HFFc6 (cell line): ENCODE results near the gene CLDN14. TPM values are rescaled to one million over a fixed set of nuclear protein-coding genes. Genes with fewer than 3 reads are reported as not detected.

Experiments used
- DNase-seq: peaks from one replicate; pipeline ENCODE4 v3.0.0-alpha.2; 2018
- H3K27ac Mint-ChIP-seq: 2 replicates; pipeline ENCODE4 v1.8.0; 2020; ENCODE audit warnings: mild to moderate bottlenecking, mixed read lengths
- H3K27me3 Mint-ChIP-seq: 2 replicates; pipeline ENCODE4 v1.8.0; 2021; ENCODE audit warnings: mild to moderate bottlenecking, moderate library complexity, mixed read lengths; ENCODE audit not compliant: insufficient read depth
- H3K36me3 Mint-ChIP-seq: 2 replicates; pipeline ENCODE4 v1.8.0; 2021; ENCODE audit warnings: low read depth, mixed read lengths
- H3K4me1 Mint-ChIP-seq: 2 replicates; pipeline ENCODE4 v1.8.0; 2020; ENCODE audit warnings: low read depth, mixed read lengths
- H3K4me3 Mint-ChIP-seq: 2 replicates; pipeline ENCODE4 v1.8.0; 2020; ENCODE audit warnings: mild to moderate bottlenecking, moderate library complexity, mixed read lengths
- H3K9me3 Mint-ChIP-seq: 2 replicates; pipeline ENCODE4 v1.8.0; 2020; ENCODE audit warnings: mild to moderate bottlenecking, mixed read lengths
- total RNA-seq, 6 experiments: library from RNA; stranded (reverse); fragmentation: NEBNext Ultra II Directional; extraction: Animal tissue kit (Norgen Biotek cat#: 25700); gene quantifications; 2 replicates in 1 of 6; 3 replicates in 5 of 6; pipeline ENCODE4 v1.2.3, GENCODE V29; 2021
- TF ChIP-seq, protein P1 (sequence below): fragments of 200-600 bp; sonication (generic); IDR thresholded peaks from 2 replicates; pipeline ENCODE4 v1.5.0; 2021; ENCODE audit warnings: antibody characterized with exemption, mild to moderate bottlenecking

CLDN14 gene
- total RNA-seq, 6 experiments from 2014 or later = 0.14 to 0.17 TPM; not detected in 4

DNA sequence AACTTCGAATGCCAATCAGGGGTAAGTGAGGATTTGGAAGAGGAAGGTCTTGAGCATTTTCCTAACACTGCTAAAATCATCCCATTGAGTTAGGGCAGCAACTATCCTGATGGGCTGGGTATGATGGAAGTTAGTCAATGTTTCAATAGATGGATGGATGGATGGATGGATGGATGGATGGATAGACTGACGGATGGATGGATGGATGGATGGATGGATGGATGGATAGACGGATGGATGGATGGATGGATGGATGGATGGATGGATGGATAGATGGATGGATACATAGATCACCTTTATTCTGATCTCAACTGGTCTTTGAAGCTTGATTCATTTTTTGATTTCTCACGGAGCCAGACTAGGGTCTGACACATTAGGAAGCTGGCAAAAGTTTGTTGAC lies 2.3 kb upstream of the CLDN14 start:
- TF ChIP-seq, protein P1, sequence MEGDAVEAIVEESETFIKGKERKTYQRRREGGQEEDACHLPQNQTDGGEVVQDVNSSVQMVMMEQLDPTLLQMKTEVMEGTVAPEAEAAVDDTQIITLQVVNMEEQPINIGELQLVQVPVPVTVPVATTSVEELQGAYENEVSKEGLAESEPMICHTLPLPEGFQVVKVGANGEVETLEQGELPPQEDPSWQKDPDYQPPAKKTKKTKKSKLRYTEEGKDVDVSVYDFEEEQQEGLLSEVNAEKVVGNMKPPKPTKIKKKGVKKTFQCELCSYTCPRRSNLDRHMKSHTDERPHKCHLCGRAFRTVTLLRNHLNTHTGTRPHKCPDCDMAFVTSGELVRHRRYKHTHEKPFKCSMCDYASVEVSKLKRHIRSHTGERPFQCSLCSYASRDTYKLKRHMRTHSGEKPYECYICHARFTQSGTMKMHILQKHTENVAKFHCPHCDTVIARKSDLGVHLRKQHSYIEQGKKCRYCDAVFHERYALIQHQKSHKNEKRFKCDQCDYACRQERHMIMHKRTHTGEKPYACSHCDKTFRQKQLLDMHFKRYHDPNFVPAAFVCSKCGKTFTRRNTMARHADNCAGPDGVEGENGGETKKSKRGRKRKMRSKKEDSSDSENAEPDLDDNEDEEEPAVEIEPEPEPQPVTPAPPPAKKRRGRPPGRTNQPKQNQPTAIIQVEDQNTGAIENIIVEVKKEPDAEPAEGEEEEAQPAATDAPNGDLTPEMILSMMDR = no peak
- Mint-ChIP-seq H3K27ac (no peak overlapping the region), H3K36me3 (no peaks in the 10 kb centered on the region), H3K9me3 (no peaks in the 10 kb centered on the region), H3K27me3 (no peaks in the 10 kb centered on the region; the same call in none of the 2 replicates), H3K4me1 (peaks cover 31% of the 10 kb centered on the region), H3K4me3 (no peak overlapping the region)
- no peak for DNase-seq

DNA sequence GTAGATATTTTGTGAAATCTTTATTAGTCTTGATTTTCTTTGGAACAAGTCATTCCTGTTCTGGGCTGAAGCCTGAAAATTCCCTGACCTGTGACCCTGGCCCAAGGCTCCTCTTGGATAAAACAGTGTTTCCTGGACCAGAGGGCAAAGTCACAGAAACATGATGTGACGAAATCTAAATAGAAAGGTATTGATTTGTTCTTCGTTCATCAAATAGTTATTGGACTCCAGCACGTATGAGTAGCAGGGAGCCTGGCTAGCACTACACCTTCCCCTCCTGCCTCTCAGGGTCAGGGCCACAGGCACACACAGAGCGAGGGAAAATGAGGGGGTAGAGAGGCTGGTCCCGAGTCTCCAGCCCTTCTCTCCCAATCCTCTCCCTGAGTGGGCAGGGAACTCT lies 1.7 kb upstream of the CLDN14 start:
- TF ChIP-seq, protein P1 = no peak
- H3K4me3 Mint-ChIP-seq = no peak overlapping the region
- peaks cover 34% of the 10 kb centered on the region for H3K4me1 Mint-ChIP-seq
- no peaks in the 10 kb centered on the region for H3K9me3 Mint-ChIP-seq
- DNase-seq = no peak
- H3K27ac Mint-ChIP-seq = no peak overlapping the region
- no peaks in the 10 kb centered on the region; the same call in none of the 2 replicates for H3K27me3 Mint-ChIP-seq
- no peaks in the 10 kb centered on the region for H3K36me3 Mint-ChIP-seq

DNA sequence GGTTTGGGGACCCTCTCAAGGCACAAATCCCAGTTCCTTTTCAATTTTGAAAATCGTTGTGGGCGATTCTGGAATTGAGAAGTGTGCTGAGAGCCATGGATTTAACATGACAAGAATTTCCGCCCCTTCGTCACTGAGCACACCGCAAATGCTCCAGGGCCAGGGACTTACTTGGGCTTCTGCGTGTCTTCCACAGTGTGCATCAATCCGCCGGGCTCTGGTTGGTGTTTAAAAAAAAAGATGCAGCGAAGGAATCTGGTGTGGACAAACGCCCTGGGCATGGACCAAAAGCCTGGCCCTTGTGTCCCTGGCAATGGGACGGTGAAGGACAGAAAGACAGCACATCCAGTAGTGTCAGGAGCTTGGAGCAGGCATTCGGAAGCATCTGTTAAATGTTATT lies 696 bp upstream of the CLDN14 start:
- no peak overlapping the region for H3K4me3 Mint-ChIP-seq
- no peaks in the 10 kb centered on the region for H3K9me3 Mint-ChIP-seq
- H3K36me3 Mint-ChIP-seq = no peaks in the 10 kb centered on the region
- TF ChIP-seq, protein P1 = no peak
- no peak overlapping the region for H3K27ac Mint-ChIP-seq
- H3K4me1 Mint-ChIP-seq = peaks cover 34% of the 10 kb centered on the region
- DNase-seq = no peak
- H3K27me3 Mint-ChIP-seq = no peaks in the 10 kb centered on the region; the same call in 1 of the 2 replicates

DNA sequence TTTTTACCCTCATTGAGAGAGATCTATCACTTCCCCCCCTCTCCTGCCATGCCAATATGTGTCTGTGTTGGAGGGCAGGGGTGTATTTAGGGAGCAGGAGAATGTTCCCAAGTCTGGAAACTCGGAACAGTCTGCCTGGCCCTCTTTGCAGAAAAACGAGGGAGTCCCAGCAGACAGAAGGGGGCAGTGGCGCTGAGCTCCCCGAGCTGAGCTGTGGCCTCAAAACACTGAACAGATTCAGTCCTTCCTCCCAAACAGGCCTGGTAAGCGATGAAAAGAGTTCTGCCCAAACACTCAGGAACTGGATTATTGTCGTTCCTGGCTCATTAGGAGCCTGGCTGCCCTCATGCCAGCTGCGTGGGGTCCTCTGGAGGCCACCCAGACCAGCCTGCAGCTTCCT lies 981 bp downstream of the CLDN14 start:
- Mint-ChIP-seq H3K27ac (peak overlapping the region; percentile 82), H3K36me3 (no peaks in the 10 kb centered on the region), H3K4me3 (peak overlapping the region; percentile 85), H3K4me1 (peaks cover 34% of the 10 kb centered on the region), H3K27me3 (peaks cover 2% of the 10 kb centered on the region; the same call in 1 of the 2 replicates), H3K9me3 (no peaks in the 10 kb centered on the region)
- DNase-seq = no peak
- TF ChIP-seq, protein P1 = peak; percentile 56

DNA sequence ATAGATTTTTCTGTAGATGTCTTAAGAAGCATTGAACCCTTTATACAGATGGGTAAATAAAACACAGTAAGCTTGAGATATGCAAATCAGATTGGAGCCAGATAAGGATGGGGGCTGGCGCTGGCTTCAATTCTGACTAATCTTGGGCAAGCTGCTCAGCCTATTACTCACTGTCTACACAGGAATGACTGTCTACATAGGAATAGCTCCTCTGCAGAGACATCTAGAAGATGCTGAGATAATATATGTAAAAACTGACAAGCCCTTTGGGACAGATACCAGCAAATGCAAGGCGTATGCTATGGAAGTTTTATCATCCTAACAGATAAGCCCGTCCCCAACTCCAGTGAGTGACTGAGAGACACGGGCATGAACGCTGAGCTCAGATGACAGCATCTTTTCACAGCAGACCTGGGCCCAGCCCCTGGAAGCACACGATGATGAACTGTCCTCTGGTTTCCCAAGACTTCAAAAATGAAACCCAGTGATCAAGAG lies 1.7 kb downstream of the CLDN14 start:
- peak overlapping the region; percentile 82 for H3K27ac Mint-ChIP-seq

More for the DNA sequence above, 1.7 kb downstream of the CLDN14 start:
- peaks cover 2% of the 10 kb centered on the region; the same call in 1 of the 2 replicates for H3K27me3 Mint-ChIP-seq
- no peaks in the 10 kb centered on the region for H3K36me3 Mint-ChIP-seq
- H3K4me3 Mint-ChIP-seq = peak overlapping the region; percentile 85
- TF ChIP-seq, protein P1 = no peak
- H3K4me1 Mint-ChIP-seq = peaks cover 34% of the 10 kb centered on the region
- no peaks in the 10 kb centered on the region for H3K9me3 Mint-ChIP-seq
- peak; percentile 91 for DNase-seq
